Measurements from ENCODE around the gene TNFAIP1. TPM values are rescaled to one million over a fixed set of nuclear protein-coding genes. Genes with fewer than 3 reads are reported as not detected.

Gene TNFAIP1
- total and polyA plus RNA-seq, 2 of the 4 experiments (the other 2 are of a cell fraction) = 49.1 to 62.9 TPM

GRCh38 chr17:28371245-28372202 is 36.0 kb downstream of the TNFAIP1 start, which contains the start of gene SARM1:
TSS of gene SARM1 (plus strand) at chr17:28371694. CDS start at chr17:28372033, 339 bp downstream.
- Histone ChIP-seq H3K4me1 (ENCODE audit: control insufficient read depth, insufficient read depth, low read length) (peaks cover 14% of the 10 kb centered on the region; the same call in 1 of the 2 replicates), H3K27me3 (ENCODE audit: control insufficient read depth, insufficient read depth, low read length) (no peaks in the 10 kb centered on the region), H3K9ac (ENCODE audit: low read depth, low read length) (peak within 1 kb of the TSS; percentile 43), H2BK15ac (ENCODE audit: low read depth, low read length) (peak within 1 kb of the TSS; percentile 16; the same call in 1 of the 3 replicates), H2BK5ac (ENCODE audit: low read depth, low read length, poor library complexity, severe bottlenecking) (no peak within 1 kb of the TSS), H3K27ac (ENCODE audit: insufficient read depth, low read length) (peak within 1 kb of the TSS; percentile 93), H2AFZ (replicated peaks; ENCODE audit: low read length, poor library complexity) (peak within 1 kb of the TSS; percentile 93), H3K4me3 (ENCODE audit: insufficient read depth, low read depth, low read length) (peak within 1 kb of the TSS; percentile 54), H3K23ac (ENCODE audit: low read depth, low read length) (peak within 1 kb of the TSS; percentile 70), H3K56ac (ENCODE audit: extremely low read depth, insufficient read depth, low read length) (peak within 1 kb of the TSS; percentile 52), H3K4ac (ENCODE audit: low read depth, low read length) (peak within 1 kb of the TSS; percentile 92), H3K4me2 (ENCODE audit: low read depth, low read length) (peak within 1 kb of the TSS; percentile 84), H3K36me3 (ENCODE audit: control insufficient read depth, insufficient read depth, low read length) (no peaks in the 10 kb centered on the region), H4K91ac (ENCODE audit: insufficient read depth, low read depth, low read length) (peak within 1 kb of the TSS; percentile 79), H4K20me1 (ENCODE audit: insufficient read depth, low read length) (peaks cover 31% of the 10 kb centered on the region), H3K18ac (ENCODE audit: low read depth, low read length) (no peak within 1 kb of the TSS; the same call in 1 of the 2 replicates), H3K9me1 (ENCODE audit: insufficient read depth, low read length) (peaks cover 35% of the 10 kb centered on the region), H2BK20ac (ENCODE audit: low read depth, low read length) (peak within 1 kb of the TSS; percentile 73), H3K9me3 (ENCODE audit: control insufficient read depth, insufficient read depth, low read length) (no peaks in the 10 kb centered on the region), H2AK5ac (ENCODE audit: low read depth, low read length) (peak within 1 kb of the TSS; percentile 29), H4K5ac (ENCODE audit: low read depth, low read length) (peak within 1 kb of the TSS; percentile 40), H2BK120ac (ENCODE audit: low read depth, low read length) (peak within 1 kb of the TSS; percentile 62), H4K8ac (ENCODE audit: low read depth in 2 of 2, low read length in 2 of 2) (peak within 1 kb of the TSS; percentile 83 to 97), H3K14ac (replicated peaks; ENCODE audit: low read depth, low read length) (peak within 1 kb of the TSS; percentile 91), H3K79me1 (ENCODE audit: low read depth in 1 of 2, low read length in 2 of 2) (peaks cover 5 to 27% of the 10 kb centered on the region in 2 experiments; a peak in 3 of 4 replicates), H2AK9ac (replicated peaks; ENCODE audit: low read depth, low read length, poor library complexity) (peak within 1 kb of the TSS; percentile 33)
- intact Hi-C loops (cut with micrococcal nuclease) = no loop called here
- BruUV-seq (replicated peaks) = no TSS peak
- in situ Hi-C loops (cut with MboI; ENCODE audit: low sequenced_read_pairs) = no loop called here
- POLR2A ChIA-PET (ENCODE audit: unreplicated experiment) = no interaction called here
- ATAC-seq (ENCODE audit: low read depth) (peak; percentile 83), DNase-seq (peak; percentile 85)
- 1% methylated on average over 28 of the region's 80 CpGs; no CpG with 5 or more reads in 1 of the 2 experiments for WGBS, 2 experiments (ENCODE audit: extremely low coverage in 2 of 2, insufficient read length in 1 of 2)
- CTCF ChIA-PET = no interaction called here
- dilution Hi-C loops (cut with HindIII; ENCODE audit: low sequenced_read_pairs, unreplicated experiment) = no loop called here
- TF ChIP-seq CHD1 (IDR thresholded peaks at IDR 0.05; ENCODE audit: low read depth, low read length) (no peak), CTCF (conservative IDR thresholded peaks at IDR 0.05; ENCODE audit: low read depth, low read length) (no peak), SMC3 (IDR thresholded peaks at IDR 0.05; ENCODE audit: low read depth, low read length) (no peak), MXI1 (IDR thresholded peaks at IDR 0.05; ENCODE audit: borderline replicate concordance, low read depth, low read length) (no peak), FOS (IDR thresholded peaks at IDR 0.05; ENCODE audit: low read depth, low read length) (no peak), BHLHE40 (IDR thresholded peaks at IDR 0.05; ENCODE audit: low read depth, low read length) (peak; percentile 26; the same call in 1 of the 2 replicates), NFE2L2 (IDR thresholded peaks at IDR 0.05; ENCODE audit: low read depth, low read length) (no peak), RCOR1 (IDR thresholded peaks at IDR 0.05; ENCODE audit: insufficient replicate concordance, low read length) (no peak), RAD21 (IDR thresholded peaks at IDR 0.05; ENCODE audit: low read length) (no peak), ELK1 (IDR thresholded peaks at IDR 0.05; ENCODE audit: borderline replicate concordance, low read depth, low read length) (no peak), RFX5 (IDR thresholded peaks at IDR 0.05; ENCODE audit: low read depth, low read length) (no peak), MAFK (IDR thresholded peaks at IDR 0.05; ENCODE audit: low read depth, low read length) (no peak), MAZ (IDR thresholded peaks at IDR 0.05; ENCODE audit: borderline replicate concordance, low read depth, low read length) (peak; percentile 91; the same call in 1 of the 2 replicates), CEBPB (IDR thresholded peaks at IDR 0.05; ENCODE audit: low read depth, low read length) (no peak), POLR2A (IDR thresholded peaks at IDR 0.05; ENCODE audit: low read depth, low read length) (no peak)

Data from IMR-90 (cell line).